ENCODE results near the gene OR52J3. TPM values are rescaled to one million over a fixed set of nuclear protein-coding genes. Genes with fewer than 3 reads are reported as not detected.
"Not testable (repeated sequence)": the region's sequence is repeated elsewhere in the genome, so short reads cannot be mapped to it uniquely, and the experiment has no call there.

OR52J3 gene
- not detected for total RNA-seq

- no peak for ATAC-seq
- no peak for DNase-seq (ENCODE audit: low spot score)
Measured at GRCh38 chr11:5046226-5046625, at the start of gene OR52J3. Gene OR52J3 (plus strand): TSS chr11:5046526. CDS start chr11:5046526, 0 bp downstream.

- DNase-seq (ENCODE audit: low spot score) (peak; percentile 50), ATAC-seq (peak; percentile 86)
Measured at GRCh38 chr11:5004424-5005274, 41.7 kb upstream of the OR52J3 start.

DNA sequence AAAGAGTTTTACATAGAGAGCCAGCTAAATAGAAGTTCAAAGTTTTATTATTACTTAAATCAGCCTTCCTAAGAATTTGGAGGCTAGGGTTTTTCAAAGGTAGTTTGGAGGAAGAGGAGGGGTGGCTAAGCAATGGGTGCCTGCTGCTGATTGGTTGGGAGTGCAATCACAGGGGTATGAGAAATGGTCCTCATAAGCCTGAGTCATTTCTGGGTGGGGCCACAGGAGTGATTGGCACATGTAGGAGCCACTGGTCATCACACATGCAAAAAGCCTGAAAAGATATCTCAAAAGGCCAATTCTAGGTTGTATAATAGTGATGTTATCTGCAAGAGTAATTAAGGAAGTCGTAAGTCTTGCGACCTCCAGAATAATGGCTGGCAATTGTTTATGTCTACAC, 38.8 kb upstream of the OR52J3 start:
- DNase-seq (ENCODE audit: low spot score) (no peak), ATAC-seq (no peak)

DNA sequence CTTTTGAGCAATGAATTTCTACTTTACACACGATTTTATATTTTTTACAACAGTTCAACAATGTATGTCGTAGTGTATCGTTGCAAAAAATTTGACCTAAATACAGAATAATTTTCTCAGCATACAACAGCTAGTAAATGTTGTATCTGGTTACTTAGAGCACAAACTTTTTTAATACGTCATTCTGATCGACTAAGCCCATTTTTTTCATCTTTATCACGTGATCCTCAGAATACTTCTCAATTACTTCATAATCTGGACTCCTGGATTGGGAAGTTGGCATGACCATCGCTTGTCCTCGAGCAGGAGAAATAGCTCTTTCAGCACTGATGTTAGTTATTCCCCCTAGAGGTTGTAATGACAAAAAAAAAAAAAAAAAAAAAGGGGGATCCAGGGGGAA, 35.1 kb upstream of the OR52J3 start:
- DNase-seq (ENCODE audit: low spot score) (no peak), ATAC-seq (no peak)

DNA sequence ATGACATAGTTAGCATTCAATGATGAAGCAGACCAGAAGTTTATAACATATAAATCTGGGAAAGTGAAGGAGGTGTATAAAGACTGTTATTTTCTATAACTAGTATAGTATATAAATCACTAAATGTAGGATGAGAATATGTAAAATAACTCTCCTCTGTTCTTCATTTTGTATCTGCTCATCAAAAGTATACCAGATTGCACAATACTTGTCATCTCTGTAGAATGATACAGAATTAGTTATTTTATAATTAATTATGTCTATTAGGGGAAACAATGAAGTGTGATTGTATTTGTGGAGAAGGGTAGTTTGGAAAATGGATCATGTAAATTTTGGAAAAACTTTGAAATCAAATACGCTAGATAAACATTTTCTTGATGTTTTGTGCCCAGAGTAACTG, 33.3 kb upstream of the OR52J3 start:
- no peak for DNase-seq (ENCODE audit: low spot score)
- no peak for ATAC-seq

DNA sequence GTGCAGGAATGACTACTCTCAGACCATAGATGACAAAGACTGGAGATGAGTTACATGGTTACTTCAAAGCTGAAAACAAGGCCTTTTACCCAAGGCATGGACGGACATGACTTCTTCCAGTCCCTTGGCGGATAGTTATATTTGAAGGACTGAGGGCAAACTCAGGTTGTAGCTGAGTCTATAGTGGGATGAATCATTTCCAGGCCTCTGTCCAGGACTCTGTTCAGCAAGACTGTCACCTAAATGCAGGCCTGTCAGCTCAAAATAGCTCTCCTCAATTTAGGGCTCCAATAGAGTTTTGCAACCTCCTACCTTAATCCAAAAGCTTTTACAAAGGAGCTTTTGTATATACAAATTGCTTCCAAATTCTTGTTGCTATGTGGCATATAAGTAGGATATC, 24.3 kb upstream of the OR52J3 start:
- no peak for ATAC-seq
- no peak for DNase-seq (ENCODE audit: low spot score)

DNA sequence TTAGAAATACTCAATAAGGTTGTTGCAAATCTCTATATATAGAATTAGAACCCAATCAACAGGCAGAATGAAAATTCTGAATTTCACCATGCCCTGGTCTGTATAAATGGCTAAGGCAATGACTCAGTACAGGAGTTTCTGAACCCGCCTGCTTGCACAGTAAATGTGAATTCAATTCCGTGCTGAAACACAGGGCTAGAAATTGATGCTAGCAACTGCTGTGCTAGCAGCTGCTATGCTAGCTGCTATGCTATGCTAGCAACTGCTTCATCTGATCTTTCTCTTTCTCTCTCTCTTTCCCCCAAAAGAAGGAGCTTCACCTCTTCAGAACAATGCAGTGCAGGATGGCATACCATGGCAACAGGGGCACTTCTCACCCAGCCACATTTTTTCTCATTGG, 9.7 kb upstream of the OR52J3 start:
- no peak for ATAC-seq
- no peak for DNase-seq (ENCODE audit: low spot score)

GRCh38 chr11:5037926-5038325, 8.4 kb upstream of the OR52J3 start:
- ATAC-seq (no peak), DNase-seq (ENCODE audit: low spot score) (no peak)

DNA sequence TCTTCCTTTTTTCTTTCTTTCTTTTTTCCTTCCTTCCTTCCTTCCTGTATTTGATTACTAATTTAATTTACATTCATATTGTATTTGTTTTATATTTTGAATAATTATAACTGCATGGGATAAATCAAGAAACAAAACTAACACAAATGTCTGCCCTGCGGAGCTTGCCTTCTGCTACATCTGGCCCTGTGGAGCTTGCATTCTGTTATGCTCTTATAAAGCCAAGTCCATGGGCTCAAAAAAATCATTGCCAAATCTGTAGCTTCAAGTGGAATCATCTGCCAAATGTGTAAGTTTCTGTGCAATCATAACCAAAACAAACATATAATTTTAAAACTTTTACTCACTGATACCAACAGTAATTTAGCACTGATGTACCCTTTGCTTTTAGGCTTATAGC, 8.0 kb upstream of the OR52J3 start:
- DNase-seq (ENCODE audit: low spot score) (no peak), ATAC-seq (no peak)

GRCh38 chr11:5040876-5041275, 5.5 kb upstream of the OR52J3 start:
- ATAC-seq (no peak), DNase-seq (ENCODE audit: low spot score) (no peak)

DNA sequence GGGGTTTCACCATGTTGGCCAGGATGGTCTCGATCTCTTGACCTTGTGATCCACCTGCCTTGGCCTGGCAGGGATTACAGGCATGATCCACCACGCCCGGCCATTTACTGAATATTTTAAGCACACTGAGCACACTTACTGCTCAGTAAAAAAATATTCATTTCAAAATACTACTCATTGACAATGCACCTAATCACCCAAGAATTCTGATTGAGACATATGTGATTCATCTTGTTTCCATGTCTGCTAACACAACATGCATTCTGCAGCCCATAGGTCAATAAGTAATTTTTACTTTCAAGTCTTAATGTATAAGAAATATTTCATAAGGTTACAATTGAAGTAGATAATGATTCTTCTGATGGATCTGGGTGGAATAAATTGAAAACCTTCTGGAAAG, 4.2 kb upstream of the OR52J3 start:
- no peak for DNase-seq (ENCODE audit: low spot score)
- ATAC-seq: no peak

- ATAC-seq: no peak
- DNase-seq (ENCODE audit: low spot score): no peak
Measured at GRCh38 chr11:5043380-5043779, 2.9 kb upstream of the OR52J3 start.

DNA sequence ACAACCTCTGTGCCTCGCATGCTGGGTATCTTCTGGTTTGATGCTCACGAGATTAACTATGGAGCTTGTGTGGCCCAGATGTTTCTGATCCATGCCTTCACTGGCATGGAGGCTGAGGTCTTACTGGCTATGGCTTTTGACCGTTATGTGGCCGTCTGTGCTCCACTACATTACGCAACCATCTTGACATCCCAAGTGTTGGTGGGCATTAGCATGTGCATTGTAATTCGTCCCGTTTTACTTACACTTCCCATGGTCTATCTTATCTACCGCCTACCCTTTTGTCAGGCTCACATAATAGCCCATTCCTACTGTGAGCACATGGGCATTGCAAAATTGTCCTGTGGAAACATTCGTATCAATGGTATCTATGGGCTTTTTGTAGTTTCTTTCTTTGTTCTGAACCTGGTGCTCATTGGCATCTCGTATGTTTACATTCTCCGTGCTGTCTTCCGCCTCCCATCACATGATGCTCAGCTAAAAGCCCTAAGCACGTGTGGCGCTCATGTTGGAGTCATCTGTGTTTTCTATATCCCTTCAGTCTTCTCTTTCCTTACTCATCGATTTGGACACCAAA, 516 bp downstream of the OR52J3 start:
- DNase-seq (ENCODE audit: low spot score) (no peak), ATAC-seq (no peak)

DNA sequence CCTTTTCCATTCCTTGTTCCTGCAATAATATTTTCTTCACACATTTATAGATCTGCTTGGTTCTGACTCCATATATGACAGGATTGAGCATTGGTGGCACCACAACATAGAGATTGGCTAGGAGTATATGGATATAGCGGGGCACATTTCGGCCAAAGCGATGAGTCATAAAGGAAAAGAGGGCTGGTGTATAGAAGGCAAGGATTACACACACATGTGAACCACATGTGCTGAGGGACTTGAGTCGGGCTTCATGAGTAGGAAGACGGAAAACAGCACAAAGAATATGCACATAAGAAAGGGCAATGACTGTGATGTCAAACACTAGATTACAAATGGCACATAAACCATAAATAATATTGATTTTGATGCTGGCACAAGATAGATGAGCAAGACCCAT, 12.4 kb downstream of the OR52J3 start:
- ATAC-seq; DNase-seq (ENCODE audit: low spot score): not testable (repeated sequence)

DNA sequence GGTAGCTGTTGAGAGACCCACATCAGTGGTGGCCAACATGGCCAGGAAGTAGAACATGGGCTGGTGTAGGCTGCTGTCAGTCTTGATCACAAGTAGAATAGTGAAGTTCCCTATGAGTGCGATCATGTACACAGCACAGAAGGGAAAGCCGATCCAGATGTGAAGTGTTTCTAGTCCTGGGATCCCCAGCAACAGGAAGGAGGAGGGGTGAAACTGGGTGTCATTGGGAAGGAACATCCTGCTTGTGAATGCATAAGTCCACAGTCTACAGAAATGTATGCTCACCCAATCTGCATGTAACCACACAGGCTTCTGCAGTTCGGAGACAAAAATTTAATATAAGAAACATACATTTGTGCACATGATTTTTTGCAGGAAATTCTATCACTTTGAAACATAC, 13.1 kb downstream of the OR52J3 start, which contains the start of gene OR52E2:
Gene OR52E2 (minus strand): TSS at position 237 of the 400 bp plus-strand sequence. CDS start 0 bp downstream, at position 237.
- DNase-seq (ENCODE audit: low spot score) (no peak), ATAC-seq (no peak)

- DNase-seq (ENCODE audit: low spot score): no peak
- ATAC-seq: no peak
Measured at GRCh38 chr11:5065027-5065426, 18.7 kb downstream of the OR52J3 start.

DNA sequence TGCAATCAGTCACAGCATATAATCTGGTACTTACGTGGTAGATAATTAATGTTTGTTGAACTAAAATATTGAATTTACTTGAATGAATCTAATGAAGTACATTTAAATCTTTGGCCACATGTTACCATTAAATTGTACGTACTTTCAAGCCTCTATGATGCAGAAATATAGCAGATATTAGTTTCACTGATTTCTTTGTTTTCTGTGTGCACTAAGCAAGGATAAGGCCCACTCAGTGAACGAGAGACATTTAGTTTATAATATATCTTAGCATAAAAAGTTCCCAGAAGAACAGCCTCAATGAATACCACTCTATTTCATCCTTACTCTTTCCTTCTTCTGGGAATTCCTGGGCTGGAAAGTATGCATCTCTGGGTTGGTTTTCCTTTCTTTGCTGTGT, 22.9 kb downstream of the OR52J3 start, which contains the start of gene OR52E1:
Gene OR52E1 (plus strand): TSS at position 301 of the 400 bp plus-strand sequence.
- no peak for DNase-seq (ENCODE audit: low spot score)

GRCh38 chr11:5071799-5072198, 25.5 kb downstream of the OR52J3 start:
- DNase-seq (ENCODE audit: low spot score) (no peak), ATAC-seq (no peak)

More for the DNA sequence above, 22.9 kb downstream of the OR52J3 start, which contains the start of gene OR52E1:
- no peak for ATAC-seq

GRCh38 chr11:5081405-5081804, 35.1 kb downstream of the OR52J3 start:
- no peak for DNase-seq (ENCODE audit: low spot score)
- no peak for ATAC-seq

- ATAC-seq (no peak), DNase-seq (ENCODE audit: low spot score) (no peak)
Measured at GRCh38 chr11:5083602-5084001, 37.3 kb downstream of the OR52J3 start.

GRCh38 chr11:5088556-5088955, 42.2 kb downstream of the OR52J3 start:
- ATAC-seq (no peak), DNase-seq (ENCODE audit: low spot score) (no peak)

DNA sequence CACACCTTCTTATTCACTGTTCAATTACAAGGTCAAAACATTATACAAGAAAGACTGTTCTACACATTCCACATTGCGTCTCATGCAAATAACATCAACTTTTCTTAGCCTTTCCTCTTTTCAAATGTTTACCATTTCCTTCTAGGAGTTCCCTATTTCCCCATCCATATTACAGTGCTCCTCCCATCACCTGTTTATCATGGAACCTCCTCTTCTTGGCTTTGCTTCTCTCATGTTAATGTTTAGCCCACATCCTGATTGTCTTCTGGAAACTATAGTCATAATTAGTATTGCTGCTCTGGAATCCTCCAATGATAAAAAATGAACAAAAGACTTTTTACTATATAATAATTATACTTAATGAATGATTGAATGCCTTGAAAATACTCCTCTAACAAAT, 44.3 kb downstream of the OR52J3 start:
- ATAC-seq: no peak
- DNase-seq (ENCODE audit: low spot score): no peak
